ENCODE results near the gene INTS6. TPM values are rescaled to one million over a fixed set of nuclear protein-coding genes. Genes with fewer than 3 reads are reported as not detected.

INTS6 gene
- total RNA-seq, 4 donors from 2014 or later = 22.4 to 35.0 (median 29.8) TPM

- WGBS, 2 donors (ENCODE audit: low coverage in 1 of 2) = 88% methylated on average over 1 of the region's 4 CpGs; no CpG with 5 or more reads in 1 of the 2 donors
- H3K36me3 ChIP-seq = no peaks in the 10 kb centered on the region
These were observed 110.1 kb downstream of the INTS6 start for GRCh38 chr13:51342706-51343105.

GRCh38 chr13:51341791-51342190 is 111.0 kb downstream of the INTS6 start:
- H3K9me3 ChIP-seq = no peaks in the 10 kb centered on the region
- 100% methylated on average over 3 of the region's 4 CpGs; no CpG with 5 or more reads in 1 of the 2 donors for WGBS, 2 donors (ENCODE audit: low coverage in 1 of 2)
- no peaks in the 10 kb centered on the region for H3K36me3 ChIP-seq
- TF ChIP-seq CTCF (IDR thresholded peaks at IDR 0.05) (no peak), POLR2A (IDR thresholded peaks at IDR 0.05) (no peak), POLR2AphosphoS5 (IDR thresholded peaks at IDR 0.05) (no peak)
- H3K27me3 ChIP-seq = no peaks in the 10 kb centered on the region
- no peaks in the 10 kb centered on the region for H3K4me1 ChIP-seq
- H3K27ac ChIP-seq = no peak overlapping the region
- no peak overlapping the region for H3K4me3 ChIP-seq
- ATAC-seq = no peak

More at GRCh38 chr13:51342706-51343105, 110.1 kb downstream of the INTS6 start:
- no peaks in the 10 kb centered on the region for H3K4me1 ChIP-seq
- TF ChIP-seq CTCF (IDR thresholded peaks at IDR 0.05) (no peak), EP300 (IDR thresholded peaks at IDR 0.05) (no peak), POLR2A (IDR thresholded peaks at IDR 0.05) (no peak), POLR2AphosphoS5 (IDR thresholded peaks at IDR 0.05) (no peak)
- no peak overlapping the region for H3K27ac ChIP-seq
- no peaks in the 10 kb centered on the region for H3K9me3 ChIP-seq
- H3K4me3 ChIP-seq = no peak overlapping the region
- ATAC-seq = no peak
- no peaks in the 10 kb centered on the region for H3K27me3 ChIP-seq

DNA sequence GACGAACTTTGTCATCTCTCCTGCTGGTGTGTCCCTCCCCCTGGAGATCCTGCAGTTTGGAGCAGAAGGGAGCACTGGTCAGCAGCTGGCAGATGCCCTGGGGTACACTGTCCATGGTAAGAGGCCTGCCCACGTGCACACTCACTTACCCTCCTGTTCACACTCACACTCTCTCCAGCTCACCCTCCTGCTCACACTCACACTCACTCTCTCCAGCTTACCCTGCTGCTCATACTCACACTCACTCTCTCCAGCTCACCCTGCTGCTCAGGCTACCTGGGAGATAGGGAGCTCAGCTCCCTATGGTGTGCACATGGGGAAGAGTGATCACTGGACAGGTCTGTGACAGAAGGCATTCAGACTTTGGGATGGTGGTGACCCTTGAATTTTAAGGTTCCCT is 111.6 kb downstream of the INTS6 start:
- 100% methylated on average over 1 of the region's 2 CpGs for WGBS, 2 donors (ENCODE audit: low coverage in 1 of 2)
- no peak for ATAC-seq
- no peaks in the 10 kb centered on the region for H3K4me1 ChIP-seq
- H3K27me3 ChIP-seq = no peaks in the 10 kb centered on the region
- no peak for TF ChIP-seq EP300 (IDR thresholded peaks at IDR 0.05)
- TF ChIP-seq POLR2A (IDR thresholded peaks at IDR 0.05) = no peak
- no peak for TF ChIP-seq POLR2AphosphoS5 (IDR thresholded peaks at IDR 0.05)
- no peak for TF ChIP-seq CTCF (IDR thresholded peaks at IDR 0.05)
- no peak overlapping the region for H3K4me3 ChIP-seq
- no peak overlapping the region for H3K27ac ChIP-seq
- no peaks in the 10 kb centered on the region for H3K9me3 ChIP-seq
- no peaks in the 10 kb centered on the region for H3K36me3 ChIP-seq

GRCh38 chr13:51339952-51340732 is 112.7 kb downstream of the INTS6 start:
- Histone ChIP-seq H3K9me3 (no peaks in the 10 kb centered on the region), H3K27me3 (no peaks in the 10 kb centered on the region), H3K4me3 (no peak overlapping the region), H3K36me3 (no peaks in the 10 kb centered on the region), H3K4me1 (no peaks in the 10 kb centered on the region), H3K27ac (no peak overlapping the region)
- TF ChIP-seq POLR2AphosphoS5 (IDR thresholded peaks at IDR 0.05) = no peak
- no peak for TF ChIP-seq POLR2A (IDR thresholded peaks at IDR 0.05)
- no peak for TF ChIP-seq CTCF (IDR thresholded peaks at IDR 0.05)
- TF ChIP-seq EP300 (IDR thresholded peaks at IDR 0.05) = no peak
- no peak for ATAC-seq
- WGBS, 2 donors (ENCODE audit: low coverage in 1 of 2) = 71 to 74% methylated on average over 2 to 4 of the region's 4 CpGs

DNA sequence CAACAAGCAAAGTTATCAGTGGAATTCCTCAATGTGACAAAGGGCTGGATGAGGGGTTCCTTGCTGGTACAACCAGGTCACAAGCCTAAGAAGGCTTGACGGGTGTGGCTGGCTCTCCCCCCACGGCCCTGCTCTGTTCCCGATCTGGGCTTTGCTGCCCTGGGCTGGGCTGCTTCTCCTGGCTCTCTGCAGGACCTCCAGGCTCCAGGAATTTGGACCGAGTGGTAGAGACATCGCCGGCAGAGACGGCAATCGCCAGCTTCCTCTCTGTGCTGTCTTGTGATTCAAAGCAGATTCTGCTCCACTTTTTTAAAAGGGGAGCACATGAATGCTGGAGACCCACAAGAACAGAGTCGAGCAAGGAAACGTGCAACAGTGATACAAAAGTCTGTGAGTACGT is 113.5 kb downstream of the INTS6 start, which contains the start of gene SERPINE3:
Gene SERPINE3, plus strand, starts transcription at position 338 of the 400 bp plus-strand sequence. CDS start 1,401 bp downstream, outside the sequence.
- H3K27ac ChIP-seq = no peak within 1 kb of the TSS
- H3K27me3 ChIP-seq = no peaks in the 10 kb centered on the region
- 48 to 61% methylated on average over 2 to 7 of the region's 11 CpGs for WGBS, 2 donors (ENCODE audit: low coverage in 1 of 2)
- no peak for TF ChIP-seq EP300 (IDR thresholded peaks at IDR 0.05)
- no peaks in the 10 kb centered on the region for H3K4me1 ChIP-seq
- H3K4me3 ChIP-seq = no peak within 1 kb of the TSS
- no peaks in the 10 kb centered on the region for H3K36me3 ChIP-seq
- no peak for ATAC-seq
- no peaks in the 10 kb centered on the region for H3K9me3 ChIP-seq
